ENCODE data around the gene ARX. TPM values are rescaled to one million over a fixed set of nuclear protein-coding genes. Genes with fewer than 3 reads are reported as not detected.

Gene ARX
- under 0.01 TPM in 1 of 2 replicates, not detected in the other for total RNA-seq (2012; rRNA removed)

GRCh38 chrX:25015486-25016360 lies at the start of gene ARX:
ARX (minus strand) TSS chrX:25015965; CDS start chrX:25015737, 228 bp downstream.
- no peak within 1 kb of the TSS for H3K9ac ChIP-seq (ENCODE audit: low read depth, low read length)
- H3K36me3 ChIP-seq (ENCODE audit: insufficient read depth, low read length): no peaks in the 10 kb centered on the region
- H3K4me3 ChIP-seq (ENCODE audit: low read length): no peak within 1 kb of the TSS
- H3K9me3 ChIP-seq (replicated peaks; ENCODE audit: low read length): no peaks in the 10 kb centered on the region
- H3K4me2 ChIP-seq (ENCODE audit: low read length): no peak within 1 kb of the TSS
- no peaks in the 10 kb centered on the region for H3K4me1 ChIP-seq (ENCODE audit: control insufficient read depth, insufficient read depth, low read length)
- H3K27me3 ChIP-seq (ENCODE audit: control insufficient read depth, insufficient read depth, low read length): peaks cover 74% of the 10 kb centered on the region

DNA sequence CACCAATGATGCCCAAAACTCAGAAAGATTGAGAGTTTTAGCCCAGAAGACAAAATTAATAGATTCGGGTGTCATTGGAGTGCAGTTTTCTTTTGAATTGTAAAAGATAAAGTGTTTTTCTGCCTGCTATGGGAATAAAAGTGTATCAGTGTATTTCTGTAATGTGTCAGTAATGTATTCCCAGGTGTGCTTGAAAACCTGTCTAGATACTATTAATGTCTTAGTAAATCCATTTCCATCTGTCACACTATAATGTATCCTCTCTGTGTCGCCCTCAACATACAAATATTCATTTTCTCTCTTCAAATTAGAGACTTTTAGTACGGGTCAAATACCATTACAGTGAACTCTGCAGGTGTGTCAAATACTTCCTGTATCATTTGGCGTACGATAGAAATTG lies 43.5 kb upstream of the ARX start:
- H3K36me3 ChIP-seq (ENCODE audit: insufficient read depth, low read length): no peaks in the 10 kb centered on the region
- no peak overlapping the region for H3K9ac ChIP-seq (ENCODE audit: low read depth, low read length)
- no peaks in the 10 kb centered on the region for H3K27me3 ChIP-seq (ENCODE audit: control insufficient read depth, insufficient read depth, low read length)
- no peak overlapping the region for H3K4me2 ChIP-seq (ENCODE audit: low read length)
- no peak overlapping the region for H3K4me3 ChIP-seq (ENCODE audit: low read length)
- H3K4me1 ChIP-seq (ENCODE audit: control insufficient read depth, insufficient read depth, low read length): no peaks in the 10 kb centered on the region
- no peaks in the 10 kb centered on the region for H3K9me3 ChIP-seq (replicated peaks; ENCODE audit: low read length)

GRCh38 chrX:25052798-25053534 lies 37.2 kb upstream of the ARX start:
- Histone ChIP-seq H3K4me2 (ENCODE audit: low read length) (no peak overlapping the region), H3K27me3 (ENCODE audit: control insufficient read depth, insufficient read depth, low read length) (no peaks in the 10 kb centered on the region), H3K36me3 (ENCODE audit: insufficient read depth, low read length) (no peaks in the 10 kb centered on the region), H3K4me3 (ENCODE audit: low read length) (no peak overlapping the region), H3K4me1 (ENCODE audit: control insufficient read depth, insufficient read depth, low read length) (no peaks in the 10 kb centered on the region), H3K9me3 (replicated peaks; ENCODE audit: low read length) (no peaks in the 10 kb centered on the region), H3K9ac (ENCODE audit: low read depth, low read length) (no peak overlapping the region)

- H3K4me2 ChIP-seq (ENCODE audit: low read length): no peak overlapping the region
- no peaks in the 10 kb centered on the region for H3K27me3 ChIP-seq (ENCODE audit: control insufficient read depth, insufficient read depth, low read length)
- H3K4me1 ChIP-seq (ENCODE audit: control insufficient read depth, insufficient read depth, low read length): no peaks in the 10 kb centered on the region
- H3K4me3 ChIP-seq (ENCODE audit: low read length): no peak overlapping the region
- H3K9me3 ChIP-seq (replicated peaks; ENCODE audit: low read length): no peaks in the 10 kb centered on the region
- H3K9ac ChIP-seq (ENCODE audit: low read depth, low read length): no peak overlapping the region
- H3K36me3 ChIP-seq (ENCODE audit: insufficient read depth, low read length): no peaks in the 10 kb centered on the region
Measured at GRCh38 chrX:25049971-25050370, 34.2 kb upstream of the ARX start.

DNA sequence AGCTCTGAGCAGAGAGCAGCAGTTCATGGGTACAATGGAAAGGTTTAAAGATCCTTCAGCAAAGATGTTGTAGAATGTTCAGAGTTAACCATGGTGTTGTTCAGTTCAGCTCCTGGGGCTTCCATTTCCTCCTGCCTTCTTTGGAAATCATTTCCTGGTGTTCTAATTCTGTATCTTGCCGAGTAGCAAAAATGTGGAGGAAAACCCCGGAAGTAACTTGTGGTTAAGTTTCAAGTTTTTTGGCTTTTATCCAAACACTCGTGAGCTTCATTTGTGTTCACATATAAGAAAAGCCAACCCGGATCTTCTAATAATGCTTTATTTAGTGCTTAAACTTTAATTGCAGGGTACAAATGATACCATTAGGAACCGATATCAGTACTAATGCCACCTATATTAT lies 33.6 kb upstream of the ARX start:
- Histone ChIP-seq H3K9me3 (replicated peaks; ENCODE audit: low read length) (no peaks in the 10 kb centered on the region), H3K4me2 (ENCODE audit: low read length) (no peak overlapping the region), H3K27me3 (ENCODE audit: control insufficient read depth, insufficient read depth, low read length) (no peaks in the 10 kb centered on the region), H3K36me3 (ENCODE audit: insufficient read depth, low read length) (no peaks in the 10 kb centered on the region), H3K9ac (ENCODE audit: low read depth, low read length) (no peak overlapping the region), H3K4me1 (ENCODE audit: control insufficient read depth, insufficient read depth, low read length) (no peaks in the 10 kb centered on the region), H3K4me3 (ENCODE audit: low read length) (no peak overlapping the region)

DNA sequence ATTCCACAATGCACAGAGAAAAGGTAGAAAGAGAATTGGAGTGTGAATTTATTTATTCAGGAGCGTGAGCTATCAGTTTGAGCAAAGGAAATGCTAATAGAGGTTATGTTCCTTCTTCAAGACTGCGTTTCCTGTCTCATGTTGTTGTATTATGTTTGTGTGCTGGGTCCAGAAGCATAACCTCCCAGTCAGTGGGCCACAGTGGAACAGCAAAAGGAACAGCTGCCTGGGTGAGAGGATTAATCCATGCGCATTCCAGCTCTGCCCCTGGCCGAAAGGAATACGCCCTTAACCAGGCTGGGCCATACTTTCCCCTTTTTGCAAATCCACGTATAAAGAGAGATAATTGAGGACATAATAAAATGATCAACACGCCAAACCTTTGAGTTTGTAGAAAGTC lies 32.4 kb upstream of the ARX start:
- Histone ChIP-seq H3K9me3 (replicated peaks; ENCODE audit: low read length) (no peaks in the 10 kb centered on the region), H3K27me3 (ENCODE audit: control insufficient read depth, insufficient read depth, low read length) (no peaks in the 10 kb centered on the region), H3K4me3 (ENCODE audit: low read length) (no peak overlapping the region), H3K36me3 (ENCODE audit: insufficient read depth, low read length) (no peaks in the 10 kb centered on the region), H3K9ac (ENCODE audit: low read depth, low read length) (no peak overlapping the region), H3K4me1 (ENCODE audit: control insufficient read depth, insufficient read depth, low read length) (no peaks in the 10 kb centered on the region), H3K4me2 (ENCODE audit: low read length) (no peak overlapping the region)

- Histone ChIP-seq H3K4me2 (ENCODE audit: low read length) (no peak overlapping the region), H3K4me1 (ENCODE audit: control insufficient read depth, insufficient read depth, low read length) (no peaks in the 10 kb centered on the region), H3K4me3 (ENCODE audit: low read length) (no peak overlapping the region), H3K36me3 (ENCODE audit: insufficient read depth, low read length) (no peaks in the 10 kb centered on the region), H3K9me3 (replicated peaks; ENCODE audit: low read length) (no peaks in the 10 kb centered on the region), H3K27me3 (ENCODE audit: control insufficient read depth, insufficient read depth, low read length) (no peaks in the 10 kb centered on the region), H3K9ac (ENCODE audit: low read depth, low read length) (no peak overlapping the region)
Measured at GRCh38 chrX:25043192-25043591, 27.4 kb upstream of the ARX start.

- H3K4me1 ChIP-seq (ENCODE audit: control insufficient read depth, insufficient read depth, low read length): no peaks in the 10 kb centered on the region
- H3K36me3 ChIP-seq (ENCODE audit: insufficient read depth, low read length): no peaks in the 10 kb centered on the region
- H3K9me3 ChIP-seq (replicated peaks; ENCODE audit: low read length): no peaks in the 10 kb centered on the region
- no peak overlapping the region for H3K4me2 ChIP-seq (ENCODE audit: low read length)
- H3K9ac ChIP-seq (ENCODE audit: low read depth, low read length): no peak overlapping the region
- H3K4me3 ChIP-seq (ENCODE audit: low read length): no peak overlapping the region
- no peaks in the 10 kb centered on the region for H3K27me3 ChIP-seq (ENCODE audit: control insufficient read depth, insufficient read depth, low read length)
Measured at GRCh38 chrX:25039036-25039435, 23.3 kb upstream of the ARX start.

GRCh38 chrX:25034889-25035288 lies 19.1 kb upstream of the ARX start:
- no peak overlapping the region for H3K4me3 ChIP-seq (ENCODE audit: low read length)
- H3K9me3 ChIP-seq (replicated peaks; ENCODE audit: low read length): no peaks in the 10 kb centered on the region
- no peaks in the 10 kb centered on the region for H3K4me1 ChIP-seq (ENCODE audit: control insufficient read depth, insufficient read depth, low read length)
- no peak overlapping the region for H3K4me2 ChIP-seq (ENCODE audit: low read length)
- H3K36me3 ChIP-seq (ENCODE audit: insufficient read depth, low read length): no peaks in the 10 kb centered on the region
- H3K9ac ChIP-seq (ENCODE audit: low read depth, low read length): no peak overlapping the region
- no peaks in the 10 kb centered on the region for H3K27me3 ChIP-seq (ENCODE audit: control insufficient read depth, insufficient read depth, low read length)

DNA sequence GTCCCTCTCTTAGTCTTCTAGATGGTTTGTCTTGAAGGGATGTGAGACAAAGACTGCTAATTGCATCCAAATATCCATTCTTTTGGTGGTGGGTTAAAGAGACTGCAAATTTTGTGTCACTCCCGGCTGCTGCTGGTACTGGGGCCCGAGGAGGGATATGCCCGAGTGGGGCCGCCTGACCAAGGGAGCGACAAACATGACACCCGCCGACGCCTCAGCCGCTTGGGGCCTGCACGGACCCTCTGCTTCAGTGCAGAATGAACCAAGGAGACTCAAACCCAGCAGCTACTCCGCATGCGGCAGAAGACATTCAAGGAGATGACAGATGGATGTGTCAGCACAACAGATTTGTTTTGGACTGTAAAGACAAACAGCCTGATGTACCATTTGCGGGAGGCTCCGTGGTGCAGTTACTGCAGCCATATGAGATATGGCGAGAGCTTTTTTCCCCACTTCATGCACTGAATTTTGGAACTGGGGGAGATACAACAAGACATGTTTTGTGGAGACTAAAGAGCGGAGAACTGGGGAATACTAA lies 13.6 kb upstream of the ARX start:
- Histone ChIP-seq H3K36me3 (ENCODE audit: insufficient read depth, low read length) (no peaks in the 10 kb centered on the region), H3K4me2 (ENCODE audit: low read length) (peak overlapping the region; percentile 59), H3K9me3 (replicated peaks; ENCODE audit: low read length) (no peaks in the 10 kb centered on the region), H3K27me3 (ENCODE audit: control insufficient read depth, insufficient read depth, low read length) (no peaks in the 10 kb centered on the region), H3K4me3 (ENCODE audit: low read length) (peak overlapping the region; percentile 52), H3K4me1 (ENCODE audit: control insufficient read depth, insufficient read depth, low read length) (peaks cover 8% of the 10 kb centered on the region), H3K9ac (ENCODE audit: low read depth, low read length) (peak overlapping the region; percentile 55)

DNA sequence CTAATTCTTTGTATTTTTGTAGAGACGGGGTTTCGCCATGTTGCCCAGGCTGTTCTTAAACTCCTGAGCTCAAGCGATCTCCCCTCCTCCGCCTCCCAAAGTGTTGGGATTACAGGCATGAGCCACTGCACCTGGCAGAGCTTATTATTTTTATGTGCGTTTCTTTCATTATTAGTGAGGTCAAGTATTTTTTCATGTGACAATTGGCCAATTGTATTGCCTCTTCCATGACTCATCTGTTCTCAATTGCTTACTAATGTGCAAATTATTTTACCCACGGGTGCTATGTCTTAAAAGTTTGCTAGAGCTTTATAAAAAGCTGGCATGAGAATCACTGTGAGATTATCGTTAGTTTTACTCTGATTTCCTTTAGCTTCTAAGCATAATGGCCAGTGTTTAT lies 13.0 kb upstream of the ARX start:
- Histone ChIP-seq H3K9me3 (replicated peaks; ENCODE audit: low read length) (no peaks in the 10 kb centered on the region), H3K4me1 (ENCODE audit: control insufficient read depth, insufficient read depth, low read length) (peaks cover 8% of the 10 kb centered on the region), H3K4me2 (ENCODE audit: low read length) (peak overlapping the region; percentile 59), H3K36me3 (ENCODE audit: insufficient read depth, low read length) (no peaks in the 10 kb centered on the region), H3K4me3 (ENCODE audit: low read length) (peak overlapping the region; percentile 52), H3K9ac (ENCODE audit: low read depth, low read length) (peak overlapping the region; percentile 55), H3K27me3 (ENCODE audit: control insufficient read depth, insufficient read depth, low read length) (no peaks in the 10 kb centered on the region)

All from skeletal muscle satellite cell (primary cell).